ENCODE data around the gene HUWE1. TPM values are rescaled to one million over a fixed set of nuclear protein-coding genes. Genes with fewer than 3 reads are reported as not detected.

The HUWE1 gene
- total and polyA plus RNA-seq, 9 of the 15 experiments (the other 6 are each of a cell fraction or from before 2014, with no cell fraction given), result 23.9 to 204 (median 65.1) TPM

DNA sequence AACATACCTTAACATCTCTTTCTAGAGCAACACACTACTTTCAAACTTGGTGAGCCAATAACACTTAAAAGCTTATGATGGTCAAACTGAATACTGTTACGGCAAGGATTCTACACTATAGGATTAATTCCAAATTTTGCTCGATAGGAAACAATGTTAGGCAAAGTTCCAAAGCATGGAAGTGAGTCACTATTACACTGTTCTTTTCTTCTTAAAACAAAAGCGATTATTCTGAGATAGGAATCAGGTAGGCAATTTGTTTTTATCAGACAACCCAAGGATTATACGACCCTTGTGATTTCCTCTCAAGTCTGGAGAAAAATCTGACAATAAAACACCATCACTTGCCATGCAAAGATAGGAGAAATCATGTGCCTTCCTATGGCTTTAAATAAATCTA lies 81.5 kb downstream of the HUWE1 start:
- ATAC-seq, result no peak
- TF ChIP-seq L3MBTL2 (IDR thresholded peaks at IDR 0.05) (no peak), KAT2B (IDR thresholded peaks at IDR 0.05; ENCODE audit: low read depth, low read length) (no peak), EP300 (IDR thresholded peaks at IDR 0.05; ENCODE audit: low read length) (no peak), SMARCA4 (IDR thresholded peaks at IDR 0.05) (no peak), TCF7L2 (IDR thresholded peaks at IDR 0.05; ENCODE audit: low read depth, low read length) (no peak), HNRNPLL (IDR thresholded peaks at IDR 0.05; ENCODE audit: low read depth, low read length, poor library complexity, severe bottlenecking) (no peak), ZNF695 (CRISPR knock-in tag; IDR thresholded peaks at IDR 0.05) (no peak), ZNF347 (CRISPR knock-in tag; IDR thresholded peaks at IDR 0.05; ENCODE audit: low read depth) (no peak)
- TF ChIP-seq, protein P1, sequence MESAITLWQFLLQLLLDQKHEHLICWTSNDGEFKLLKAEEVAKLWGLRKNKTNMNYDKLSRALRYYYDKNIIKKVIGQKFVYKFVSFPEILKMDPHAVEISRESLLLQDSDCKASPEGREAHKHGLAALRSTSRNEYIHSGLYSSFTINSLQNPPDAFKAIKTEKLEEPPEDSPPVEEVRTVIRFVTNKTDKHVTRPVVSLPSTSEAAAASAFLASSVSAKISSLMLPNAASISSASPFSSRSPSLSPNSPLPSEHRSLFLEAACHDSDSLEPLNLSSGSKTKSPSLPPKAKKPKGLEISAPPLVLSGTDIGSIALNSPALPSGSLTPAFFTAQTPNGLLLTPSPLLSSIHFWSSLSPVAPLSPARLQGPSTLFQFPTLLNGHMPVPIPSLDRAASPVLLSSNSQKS (CRISPR knock-in tag; IDR thresholded peaks at IDR 0.05), result no peak
- TF ChIP-seq, protein P2, sequence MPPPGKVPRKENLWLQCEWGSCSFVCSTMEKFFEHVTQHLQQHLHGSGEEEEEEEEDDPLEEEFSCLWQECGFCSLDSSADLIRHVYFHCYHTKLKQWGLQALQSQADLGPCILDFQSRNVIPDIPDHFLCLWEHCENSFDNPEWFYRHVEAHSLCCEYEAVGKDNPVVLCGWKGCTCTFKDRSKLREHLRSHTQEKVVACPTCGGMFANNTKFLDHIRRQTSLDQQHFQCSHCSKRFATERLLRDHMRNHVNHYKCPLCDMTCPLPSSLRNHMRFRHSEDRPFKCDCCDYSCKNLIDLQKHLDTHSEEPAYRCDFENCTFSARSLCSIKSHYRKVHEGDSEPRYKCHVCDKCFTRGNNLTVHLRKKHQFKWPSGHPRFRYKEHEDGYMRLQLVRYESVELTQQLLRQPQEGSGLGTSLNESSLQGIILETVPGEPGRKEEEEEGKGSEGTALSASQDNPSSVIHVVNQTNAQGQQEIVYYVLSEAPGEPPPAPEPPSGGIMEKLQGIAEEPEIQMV (tag; conservative IDR thresholded peaks at IDR 0.05; ENCODE audit: low read depth), result no peak
- ChIA-PET CTCF (ENCODE audit: low intra/inter-chr PET ratio) (no interaction called here), POLR2A (no interaction called here)
- FAIRE-seq, result no peak
- Histone ChIP-seq H3K27ac (ENCODE audit: extremely low read depth, low read depth, low read length) (no peak overlapping the region), H3K9me3 (replicated peaks; ENCODE audit: control insufficient read depth, insufficient read depth, low read depth, low read length) (no peaks in the 10 kb centered on the region), H4K20me1 (replicated peaks; ENCODE audit: control insufficient read depth, insufficient read depth, low read length) (no peaks in the 10 kb centered on the region), H3K27me3 (ENCODE audit: control insufficient read depth in 2 of 2, insufficient read depth in 2 of 2, low read length in 2 of 2) (no peaks in the 10 kb centered on the region), H3K9ac (ENCODE audit: insufficient read depth in 1 of 2, low read depth in 2 of 2, low read length in 2 of 2) (no peak overlapping the region), H3K4me1 (replicated peaks in 1 of 2; ENCODE audit: control insufficient read depth in 2 of 2, insufficient read depth in 2 of 2, low read length in 2 of 2) (no peaks in the 10 kb centered on the region), H3K36me3 (ENCODE audit: control insufficient read depth, insufficient read depth, low read length) (peaks cover 94% of the 10 kb centered on the region), H3K9me1 (ENCODE audit: control insufficient read depth, insufficient read depth, low read length) (no peaks in the 10 kb centered on the region), H2AFZ (ENCODE audit: low read depth, low read length) (no peak overlapping the region), H3K4me2 (ENCODE audit: insufficient read depth, low read length) (no peak overlapping the region), H3K4me3 (no peak overlapping the region), H3K79me2 (ENCODE audit: control insufficient read depth, insufficient read depth, low read length) (no peaks in the 10 kb centered on the region; the same call in 2 of the 3 replicates)
- in situ Hi-C loops (cut with MboI), result no loop called here
- DNase-seq (ENCODE audit: extremely low read depth in 1 of 4, low spot score in 3 of 4), result no peak
- intact Hi-C loops (cut with micrococcal nuclease), result no loop called here
- 81% methylated on average over 4 of the region's 4 CpGs for WGBS (ENCODE audit: insufficient coverage, low coverage, missing lambda C conversion rate)
- no TSS peak for BruUV-seq (replicated peaks)

Data from K562 (cell line).